Right ventricle myocardium superior (tissue), 1 donor: ENCODE results near the gene ADAMTS12. TPM values are rescaled to one million over a fixed set of nuclear protein-coding genes. Genes with fewer than 3 reads are reported as not detected.
"Not testable (repeated sequence)": the region's sequence is repeated elsewhere in the genome, so short reads cannot be mapped to it uniquely, and the experiment has no call there.

Experiments
- ATAC-seq: fragments of 200-7000 bp; cut with Tn5 transposase; one replicate; pipeline ENCODE4 v1.9.1; 2020; ENCODE audit warnings: mild to moderate bottlenecking; ENCODE audit not compliant: poor library complexity
- DNase-seq: peaks from one replicate; pipeline ENCODE4 v3.0.0-alpha.2; 2020
- intact Hi-C: fragments of 100-400 bp; cut with DNase I; formaldehyde crosslinking; loops from one replicate; pipeline ENCODE4 v1.11.2; 2022
- total RNA-seq: library from RNA; stranded (reverse); fragmentation: NEBNext Ultra II Directional; extraction: Animal tissue kit (Norgen Biotek cat#: 25700); gene quantifications from one replicate; pipeline ENCODE4 v1.2.1, GENCODE V29; 2021
- donor health status: DM: no; HTN: yes; CAD: no; lungs with severe emphysema.

The ADAMTS12 gene
- total RNA-seq, 1 donor from 2014 or later = 1.7 TPM

- DNase-seq (no peak), ATAC-seq (no peak)
- intact Hi-C loops = no loop called here
These were observed 355.0 kb downstream of the ADAMTS12 start for GRCh38 chr5:33536802-33537201.

GRCh38 chr5:33531824-33532223 is 360.0 kb downstream of the ADAMTS12 start:
- intact Hi-C loops = no loop called here
- ATAC-seq = no peak
- DNase-seq = no peak

- DNase-seq (no peak), ATAC-seq (no peak)
- intact Hi-C loops = no loop called here
These were observed 360.8 kb downstream of the ADAMTS12 start for GRCh38 chr5:33531037-33531298.

- DNase-seq (no peak), ATAC-seq (no peak)
- intact Hi-C loops = no loop called here
These were observed 361.4 kb downstream of the ADAMTS12 start for GRCh38 chr5:33530183-33531036.

GRCh38 chr5:33527696-33528095 is 364.1 kb downstream of the ADAMTS12 start:
- ATAC-seq = no peak
- no peak for DNase-seq

GRCh38 chr5:33526755-33527154 is 365.0 kb downstream of the ADAMTS12 start:
- intact Hi-C loops = no loop called here

More at GRCh38 chr5:33527696-33528095, 364.1 kb downstream of the ADAMTS12 start:
- intact Hi-C loops = no loop called here

GRCh38 chr5:33524476-33524875 is 367.3 kb downstream of the ADAMTS12 start:
- DNase-seq (no peak), ATAC-seq (no peak)
- intact Hi-C loops = no loop called here

More at GRCh38 chr5:33526755-33527154, 365.0 kb downstream of the ADAMTS12 start:
- no peak for DNase-seq
- ATAC-seq = no peak

- DNase-seq = no peak
- intact Hi-C loops = no loop called here
- ATAC-seq = no peak
These were observed 368.5 kb downstream of the ADAMTS12 start for GRCh38 chr5:33523208-33523771.

GRCh38 chr5:33516421-33516820 is 375.4 kb downstream of the ADAMTS12 start:
- DNase-seq = no peak
- no peak for ATAC-seq
- intact Hi-C loops = no loop called here

- DNase-seq, ATAC-seq, intact Hi-C loops: not testable (repeated sequence)
These were observed 376.4 kb downstream of the ADAMTS12 start for GRCh38 chr5:33515366-33515765.

- DNase-seq (no peak), ATAC-seq (no peak)
- intact Hi-C loops = no loop called here
These were observed 378.2 kb downstream of the ADAMTS12 start for GRCh38 chr5:33513462-33514185.

- intact Hi-C loops = no loop called here
- no peak for ATAC-seq
- no peak for DNase-seq
These were observed 382.8 kb downstream of the ADAMTS12 start for GRCh38 chr5:33509036-33509435.

- DNase-seq = no peak
- intact Hi-C loops = no loop called here
- ATAC-seq = no peak
These were observed 384.4 kb downstream of the ADAMTS12 start for GRCh38 chr5:33507426-33507825.

- ATAC-seq = no peak
- intact Hi-C loops = no loop called here
- DNase-seq = no peak
These were observed 387.2 kb downstream of the ADAMTS12 start for GRCh38 chr5:33504570-33504969.

- DNase-seq (no peak), ATAC-seq (no peak)
- intact Hi-C loops = no loop called here
These were observed 389.9 kb downstream of the ADAMTS12 start for GRCh38 chr5:33501899-33502298.

GRCh38 chr5:33501260-33501659 is 390.5 kb downstream of the ADAMTS12 start:
- intact Hi-C loops = no loop called here
- no peak for ATAC-seq
- no peak for DNase-seq

- DNase-seq = no peak
- no peak for ATAC-seq
- intact Hi-C loops = no loop called here
These were observed 397.3 kb downstream of the ADAMTS12 start for GRCh38 chr5:33494466-33494865.

GRCh38 chr5:33491941-33492340 is 399.8 kb downstream of the ADAMTS12 start:
- intact Hi-C loops = no loop called here
- ATAC-seq (no peak), DNase-seq (no peak)

- DNase-seq = no peak
- no peak for ATAC-seq
- intact Hi-C loops = no loop called here
These were observed 401.6 kb downstream of the ADAMTS12 start for GRCh38 chr5:33490071-33490665.
